Keratinocyte (primary cell): Measurements from ENCODE around the gene NOP9.
A peak's percentile ranks its signal among the peaks of the same experiment; 100 is the strongest.

Experiments
- CTCF ChIP-seq, 3 experiments: IDR thresholded peaks in 1 of 3; conservative IDR thresholded peaks in 1 of 3; optimal IDR thresholded peaks in 1 of 3; 2 replicates in 2 of 3; 3 replicates in 1 of 3; pipeline versions ENCODE3 to v1.5.1; 2011; ENCODE audit warnings: low read length in 3 of 3, mild to moderate bottlenecking in 3 of 3, moderate library complexity in 2 of 3, control low read depth in 1 of 3, inconsistent platforms in 1 of 3; ENCODE audit not compliant: insufficient read depth in 2 of 3; ENCODE audit errors: extremely low read depth in 1 of 3
- EZH2 ChIP-seq: IDR thresholded peaks from one replicate; pipeline ENCODE4 v1.6.1; 2012; ENCODE audit warnings: inconsistent platforms, mild to moderate bottlenecking, low read length, moderate library complexity

GRCh38 chr14:24279301-24280186, 20.1 kb upstream of the NOP9 start:
- TF ChIP-seq EZH2 (no peak), CTCF (optimal IDR thresholded peaks at IDR 0.05 in 1 of 3, IDR thresholded peaks at IDR 0.05 in 1 of 3, conservative IDR thresholded peaks at IDR 0.05 in 1 of 3; ENCODE audit: extremely low read depth in 1 of 3, insufficient read depth in 2 of 3, low read length in 3 of 3) (peak; percentile 56 to 80 (median 66))
